Measurements from ENCODE around the gene OR1J4.
"Not testable (repeated sequence)": the region's sequence is repeated elsewhere in the genome, so short reads cannot be mapped to it uniquely, and the experiment has no call there.

OR1J4 gene

DNA sequence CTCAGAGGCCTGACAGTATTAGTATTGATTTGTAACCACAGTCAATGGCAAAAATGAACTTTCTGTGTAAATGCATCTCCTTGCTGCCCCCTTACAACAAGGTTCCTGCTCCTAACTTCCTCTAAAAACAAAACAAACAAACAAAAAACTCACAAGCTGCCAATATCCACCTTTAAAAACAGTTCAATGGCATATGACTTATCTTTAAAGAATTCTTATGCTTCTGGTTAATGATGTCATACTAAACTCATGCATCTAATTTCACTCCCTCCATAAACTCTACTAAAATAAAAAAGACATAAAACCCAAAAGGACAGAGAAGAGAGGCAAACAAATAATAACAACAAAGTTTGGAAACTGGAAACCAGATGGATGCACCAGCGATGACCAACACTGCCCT is 17.2 kb downstream of the OR1J4 start:
- Histone ChIP-seq H3K27me3 (replicated peaks; ENCODE audit: insufficient read depth, low read length) (no peaks in the 10 kb centered on the region), H3F3A (ENCODE audit: insufficient read depth, low read length) (no peaks in the 10 kb centered on the region), H3K79me2 (ENCODE audit: low read length) (no peaks in the 10 kb centered on the region), H3K4me2 (ENCODE audit: low read depth, low read length) (no peak overlapping the region), H3K9me3 (replicated peaks; ENCODE audit: insufficient read depth, low read length) (no peaks in the 10 kb centered on the region), H3K27ac (ENCODE audit: low read length) (no peak overlapping the region), H3K9me2 (replicated peaks; ENCODE audit: insufficient read depth, low read length) (no peaks in the 10 kb centered on the region), H3K9ac (ENCODE audit: low read length) (no peak overlapping the region), H3K4me3 (ENCODE audit: low read length) (no peak overlapping the region), H2AFZ (ENCODE audit: low read length) (no peak overlapping the region), H3K4me1 (ENCODE audit: low read length) (no peaks in the 10 kb centered on the region), H3K36me3 (replicated peaks; ENCODE audit: insufficient read depth, low read length) (no peaks in the 10 kb centered on the region), H4K20me1 (ENCODE audit: insufficient read depth, low read length) (no peaks in the 10 kb centered on the region)
- TF ChIP-seq EZH2phosphoT487 (IDR thresholded peaks at IDR 0.05; ENCODE audit: low read length), result no peak
- no peak for TF ChIP-seq EZH2 (optimal IDR thresholded peaks at IDR 0.05; ENCODE audit: low read depth, low read length)
- TF ChIP-seq, protein P1, sequence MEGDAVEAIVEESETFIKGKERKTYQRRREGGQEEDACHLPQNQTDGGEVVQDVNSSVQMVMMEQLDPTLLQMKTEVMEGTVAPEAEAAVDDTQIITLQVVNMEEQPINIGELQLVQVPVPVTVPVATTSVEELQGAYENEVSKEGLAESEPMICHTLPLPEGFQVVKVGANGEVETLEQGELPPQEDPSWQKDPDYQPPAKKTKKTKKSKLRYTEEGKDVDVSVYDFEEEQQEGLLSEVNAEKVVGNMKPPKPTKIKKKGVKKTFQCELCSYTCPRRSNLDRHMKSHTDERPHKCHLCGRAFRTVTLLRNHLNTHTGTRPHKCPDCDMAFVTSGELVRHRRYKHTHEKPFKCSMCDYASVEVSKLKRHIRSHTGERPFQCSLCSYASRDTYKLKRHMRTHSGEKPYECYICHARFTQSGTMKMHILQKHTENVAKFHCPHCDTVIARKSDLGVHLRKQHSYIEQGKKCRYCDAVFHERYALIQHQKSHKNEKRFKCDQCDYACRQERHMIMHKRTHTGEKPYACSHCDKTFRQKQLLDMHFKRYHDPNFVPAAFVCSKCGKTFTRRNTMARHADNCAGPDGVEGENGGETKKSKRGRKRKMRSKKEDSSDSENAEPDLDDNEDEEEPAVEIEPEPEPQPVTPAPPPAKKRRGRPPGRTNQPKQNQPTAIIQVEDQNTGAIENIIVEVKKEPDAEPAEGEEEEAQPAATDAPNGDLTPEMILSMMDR (IDR thresholded peaks at IDR 0.05; ENCODE audit: low read length), result no peak
- no peak for DNase-seq

DNA sequence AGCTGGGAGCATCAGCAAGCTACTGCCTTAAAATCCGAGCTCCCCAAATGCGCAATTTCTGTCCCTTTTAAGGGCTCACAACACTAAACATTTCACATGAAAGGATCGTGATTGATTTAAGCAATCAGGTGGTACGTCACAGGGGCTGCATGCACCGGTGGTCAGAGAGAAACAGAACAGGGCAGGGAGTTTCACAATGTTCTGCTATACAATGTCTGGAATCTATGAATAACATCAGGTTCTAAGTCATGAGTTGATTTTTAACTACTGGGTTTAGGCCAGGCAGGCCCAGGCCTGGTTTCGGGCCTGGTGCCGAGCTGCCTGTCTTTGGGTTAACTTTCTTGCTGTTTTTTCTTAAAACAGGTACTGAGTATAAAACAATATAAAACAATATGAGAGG is 18.1 kb downstream of the OR1J4 start:
- not testable (repeated sequence) for H3K4me3 ChIP-seq (ENCODE audit: low read length); H3K79me2 ChIP-seq (ENCODE audit: low read length); H3K27ac ChIP-seq (ENCODE audit: low read length); H3K4me1 ChIP-seq (ENCODE audit: low read length); H3K36me3 ChIP-seq (replicated peaks; ENCODE audit: insufficient read depth, low read length); H4K20me1 ChIP-seq (ENCODE audit: insufficient read depth, low read length); H3K27me3 ChIP-seq (replicated peaks; ENCODE audit: insufficient read depth, low read length); H3K4me2 ChIP-seq (ENCODE audit: low read depth, low read length); H3K9me2 ChIP-seq (replicated peaks; ENCODE audit: insufficient read depth, low read length); H3F3A ChIP-seq (ENCODE audit: insufficient read depth, low read length); DNase-seq; H3K9me3 ChIP-seq (replicated peaks; ENCODE audit: insufficient read depth, low read length); H3K9ac ChIP-seq (ENCODE audit: low read length); H2AFZ ChIP-seq (ENCODE audit: low read length)

DNA sequence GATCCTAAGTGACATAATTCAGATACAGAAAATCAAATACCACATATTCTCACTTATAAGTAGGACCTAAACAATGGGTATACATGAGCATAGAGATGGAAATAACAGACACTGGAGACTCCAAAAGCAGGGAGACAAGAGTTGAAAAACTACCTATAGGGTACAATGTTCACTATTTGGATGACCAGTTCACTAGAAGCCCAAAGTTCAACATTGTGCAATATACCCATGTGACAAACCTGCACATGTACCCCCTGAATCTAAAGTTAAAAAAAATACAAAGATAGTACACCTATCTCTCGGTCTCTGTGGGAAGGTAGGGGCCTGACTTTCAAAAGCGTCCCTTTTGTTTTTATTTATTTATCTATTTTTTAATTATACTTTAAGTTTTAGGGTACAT is 19.8 kb downstream of the OR1J4 start:
- Histone ChIP-seq H3K27me3 (replicated peaks; ENCODE audit: insufficient read depth, low read length) (no peaks in the 10 kb centered on the region), H4K20me1 (ENCODE audit: insufficient read depth, low read length) (no peaks in the 10 kb centered on the region), H3K9me2 (replicated peaks; ENCODE audit: insufficient read depth, low read length) (no peaks in the 10 kb centered on the region), H3F3A (ENCODE audit: insufficient read depth, low read length) (no peaks in the 10 kb centered on the region), H2AFZ (ENCODE audit: low read length) (no peak overlapping the region), H3K27ac (ENCODE audit: low read length) (no peak overlapping the region), H3K9me3 (replicated peaks; ENCODE audit: insufficient read depth, low read length) (no peaks in the 10 kb centered on the region), H3K79me2 (ENCODE audit: low read length) (no peaks in the 10 kb centered on the region), H3K36me3 (replicated peaks; ENCODE audit: insufficient read depth, low read length) (no peaks in the 10 kb centered on the region), H3K4me2 (ENCODE audit: low read depth, low read length) (no peak overlapping the region), H3K9ac (ENCODE audit: low read length) (no peak overlapping the region), H3K4me3 (ENCODE audit: low read length) (no peak overlapping the region), H3K4me1 (ENCODE audit: low read length) (no peaks in the 10 kb centered on the region)
- DNase-seq, result no peak
- TF ChIP-seq EZH2phosphoT487 (IDR thresholded peaks at IDR 0.05; ENCODE audit: low read length), result no peak
- TF ChIP-seq, protein P1 (IDR thresholded peaks at IDR 0.05; ENCODE audit: low read length), result no peak
- no peak for TF ChIP-seq EZH2 (optimal IDR thresholded peaks at IDR 0.05; ENCODE audit: low read depth, low read length)

DNA sequence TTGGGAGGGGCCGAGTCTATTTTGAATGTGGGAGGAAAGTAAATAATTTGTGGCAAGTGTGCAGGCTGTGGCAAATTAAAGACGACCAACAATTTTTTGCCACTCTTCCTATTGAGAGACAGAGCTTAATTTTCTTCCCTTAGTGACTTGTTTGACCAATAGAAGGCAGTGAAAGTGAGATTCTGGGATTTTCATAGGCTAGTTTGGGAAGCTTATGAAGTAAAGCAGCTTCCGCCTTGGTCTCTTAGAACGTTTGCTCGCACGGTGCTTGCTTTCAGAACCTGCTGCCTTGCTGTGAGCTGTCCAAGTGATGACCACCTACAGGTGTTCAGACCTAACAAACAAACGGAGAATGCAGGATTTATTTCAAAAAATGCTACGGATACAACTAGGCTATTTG is 27.3 kb downstream of the OR1J4 start:
- Histone ChIP-seq H3K9me2 (replicated peaks; ENCODE audit: insufficient read depth, low read length) (no peaks in the 10 kb centered on the region), H3K36me3 (replicated peaks; ENCODE audit: insufficient read depth, low read length) (no peaks in the 10 kb centered on the region), H3K27me3 (replicated peaks; ENCODE audit: insufficient read depth, low read length) (no peaks in the 10 kb centered on the region), H3K79me2 (ENCODE audit: low read length) (no peaks in the 10 kb centered on the region), H3K4me2 (ENCODE audit: low read depth, low read length) (no peak overlapping the region), H3K4me3 (ENCODE audit: low read length) (no peak overlapping the region), H4K20me1 (ENCODE audit: insufficient read depth, low read length) (no peaks in the 10 kb centered on the region), H3F3A (ENCODE audit: insufficient read depth, low read length) (no peaks in the 10 kb centered on the region), H3K9me3 (replicated peaks; ENCODE audit: insufficient read depth, low read length) (no peaks in the 10 kb centered on the region), H3K27ac (ENCODE audit: low read length) (no peak overlapping the region), H2AFZ (ENCODE audit: low read length) (no peak overlapping the region), H3K4me1 (ENCODE audit: low read length) (no peaks in the 10 kb centered on the region), H3K9ac (ENCODE audit: low read length) (no peak overlapping the region)
- DNase-seq, result no peak
- TF ChIP-seq, protein P1 (IDR thresholded peaks at IDR 0.05; ENCODE audit: low read length), result no peak
- TF ChIP-seq EZH2phosphoT487 (IDR thresholded peaks at IDR 0.05; ENCODE audit: low read length) (no peak), EZH2 (optimal IDR thresholded peaks at IDR 0.05; ENCODE audit: low read depth, low read length) (no peak)
